Calu3 (cell line): ENCODE data around the gene PPME1. TPM values are rescaled to one million over a fixed set of nuclear protein-coding genes. Genes with fewer than 3 reads are reported as not detected.

Experiments
- BruUV-seq: library from RNA; stranded (reverse); fragments of 400-500 nt; replicated peaks from 2 replicates; lab custom pipeline; 2021; lab: Mats Ljungman, UMichigan
- CTCF ChIA-PET: fragments of 300-600 bp; sonication (Branson Sonifier 250); formaldehyde crosslinking; loops from one replicate; lab custom pipeline; 2022; ENCODE audit warnings: antibody characterized with exemption; lab: Charles Lee
- DNase-seq: peaks from one replicate; pipeline ENCODE4 v3.0.0; 2022
- H3K27ac Mint-ChIP-seq: one replicate; pipeline ENCODE4 v1.8.0; 2022; ENCODE audit warnings: mixed read lengths; ENCODE audit not compliant: unreplicated experiment
- H3K27me3 Mint-ChIP-seq: one replicate; pipeline ENCODE4 v1.8.0; 2022; ENCODE audit warnings: mixed read lengths; ENCODE audit not compliant: unreplicated experiment
- H3K36me3 Mint-ChIP-seq: one replicate; pipeline ENCODE4 v1.8.0; 2022; ENCODE audit warnings: mild to moderate bottlenecking, moderate library complexity, mixed read lengths; ENCODE audit not compliant: insufficient read depth, unreplicated experiment
- H3K4me1 Mint-ChIP-seq: one replicate; pipeline ENCODE4 v1.8.0; 2022; ENCODE audit warnings: mild to moderate bottlenecking, low read depth, mixed read lengths; ENCODE audit not compliant: unreplicated experiment
- H3K4me3 Mint-ChIP-seq: one replicate; pipeline ENCODE4 v1.8.0; 2022; ENCODE audit warnings: mild to moderate bottlenecking, low read depth, moderate library complexity, mixed read lengths; ENCODE audit not compliant: unreplicated experiment
- H3K9me3 Mint-ChIP-seq: one replicate; pipeline ENCODE4 v1.8.0; 2022; ENCODE audit warnings: low read depth, mixed read lengths; ENCODE audit not compliant: unreplicated experiment
- CTCF ChIP-seq: fragments of 200-600 bp; IDR thresholded peaks from one replicate; pipeline ENCODE4 v1.8.0; 2022; ENCODE audit warnings: antibody characterized with exemption; ENCODE audit not compliant: unreplicated experiment
- intact Hi-C: fragments of 100-400 bp; cut with micrococcal nuclease; formaldehyde crosslinking; loops from one replicate; pipeline ENCODE4 v1.10.0; 2022; ENCODE audit not compliant: unreplicated experiment
- total RNA-seq: library from RNA; stranded (reverse); gene quantifications from 2 replicates; pipeline ENCODE4 v1.2.3, GENCODE V29; 2022

PPME1 gene
- total RNA-seq, 1 experiment from 2014 or later, result 55.0 TPM

- intact Hi-C loops, result no loop called here
- CTCF ChIA-PET, result interaction anchor here (0.6 to 1.0 kb wide), 2 partner anchors 13 to 834 kb away, joined by 3 read pairs; no protein-coding TSS in a partner anchor
- TF ChIP-seq CTCF, result no peak
- Mint-ChIP-seq H3K9me3 (no peaks in the 10 kb centered on the region), H3K36me3 (no peaks in the 10 kb centered on the region), H3K27me3 (no peaks in the 10 kb centered on the region), H3K4me3 (no peak overlapping the region), H3K4me1 (peaks cover 7% of the 10 kb centered on the region), H3K27ac (no peak overlapping the region)
- DNase-seq, result no peak
- no TSS peak for BruUV-seq
These were observed 50.7 kb downstream of the PPME1 start for GRCh38 chr11:74221816-74222215.

GRCh38 chr11:74225565-74225964 is 54.5 kb downstream of the PPME1 start:
- TF ChIP-seq CTCF, result no peak
- Mint-ChIP-seq H3K4me1 (peaks cover under 1% of the 10 kb centered on the region), H3K9me3 (no peaks in the 10 kb centered on the region), H3K36me3 (no peaks in the 10 kb centered on the region), H3K4me3 (no peak overlapping the region), H3K27me3 (no peaks in the 10 kb centered on the region), H3K27ac (no peak overlapping the region)
- CTCF ChIA-PET, result no interaction called here
- no TSS peak for BruUV-seq
- DNase-seq, result no peak
- intact Hi-C loops, result no loop called here

- H3K36me3 Mint-ChIP-seq, result no peaks in the 10 kb centered on the region
- no TSS peak for BruUV-seq
- H3K9me3 Mint-ChIP-seq, result no peaks in the 10 kb centered on the region
- H3K27ac Mint-ChIP-seq, result no peak overlapping the region
- H3K4me1 Mint-ChIP-seq, result no peaks in the 10 kb centered on the region
- intact Hi-C loops, result no loop called here
- no peak overlapping the region for H3K4me3 Mint-ChIP-seq
- H3K27me3 Mint-ChIP-seq, result no peaks in the 10 kb centered on the region
- CTCF ChIA-PET, result interaction anchor here (0.6 kb wide), 1 partner anchor 1333 kb away, joined by 3 read pairs; no protein-coding TSS in a partner anchor
- no peak for TF ChIP-seq CTCF
- no peak for DNase-seq
These were observed 55.8 kb downstream of the PPME1 start for GRCh38 chr11:74226907-74227306.

- CTCF ChIA-PET, result interaction anchor here (0.7 kb wide), 1 partner anchor 218 kb away, joined by 4 read pairs; no protein-coding TSS in a partner anchor
- no peak overlapping the region for H3K4me3 Mint-ChIP-seq
- no peaks in the 10 kb centered on the region for H3K36me3 Mint-ChIP-seq
- H3K9me3 Mint-ChIP-seq, result no peaks in the 10 kb centered on the region
- BruUV-seq, result no TSS peak
- intact Hi-C loops, result no loop called here
- DNase-seq, result no peak
- H3K27ac Mint-ChIP-seq, result no peak overlapping the region
- H3K27me3 Mint-ChIP-seq, result no peaks in the 10 kb centered on the region
- H3K4me1 Mint-ChIP-seq, result no peaks in the 10 kb centered on the region
- TF ChIP-seq CTCF, result no peak
These were observed 61.3 kb downstream of the PPME1 start for GRCh38 chr11:74232311-74232950.
